ENCODE data around the gene MALRD1. TPM values are rescaled to one million over a fixed set of nuclear protein-coding genes. Genes with fewer than 3 reads are reported as not detected.

MALRD1 gene
- total RNA-seq, 1 experiment from 2014 or later, result 0.50 TPM

GRCh38 chr10:19749185-19749729 lies 700.7 kb downstream of the MALRD1 start:
- POLR2A ChIA-PET, result no interaction called here
- Mint-ChIP-seq H3K4me3 (no peak overlapping the region), H3K27ac (no peak overlapping the region), H3K36me3 (no peaks in the 10 kb centered on the region), H3K4me1 (no peaks in the 10 kb centered on the region), H3K27me3 (ENCODE audit: low read depth) (no peaks in the 10 kb centered on the region), H3K9me3 (peaks cover 6% of the 10 kb centered on the region; the same call in 1 of the 2 replicates)
- ATAC-seq (no peak), DNase-seq (ENCODE audit: low spot score) (no peak)
- CTCF ChIA-PET, result no interaction called here
- TF ChIP-seq NR1H2 (CRISPR knock-in tag; IDR thresholded peaks at IDR 0.05), result no peak
- TF ChIP-seq GTF2I (CRISPR knock-in tag; conservative IDR thresholded peaks at IDR 0.05), result no peak
- no peak for TF ChIP-seq NR3C1 (CRISPR knock-in tag; conservative IDR thresholded peaks at IDR 0.05; ENCODE audit: low read depth)
- TF ChIP-seq FOXP1 (CRISPR knock-in tag; IDR thresholded peaks at IDR 0.05; ENCODE audit: borderline replicate concordance), result no peak
- no peak for TF ChIP-seq ZNF512 (CRISPR knock-in tag; IDR thresholded peaks at IDR 0.05; ENCODE audit: borderline replicate concordance)
- no peak for TF ChIP-seq IRF2 (CRISPR knock-in tag; IDR thresholded peaks at IDR 0.05; ENCODE audit: borderline replicate concordance, low read depth)
- no peak for TF ChIP-seq NR2C2 (CRISPR knock-in tag; IDR thresholded peaks at IDR 0.05)
- TF ChIP-seq ZBTB21 (CRISPR knock-in tag; IDR thresholded peaks at IDR 0.05; ENCODE audit: borderline replicate concordance), result no peak
- TF ChIP-seq NFYB (CRISPR knock-in tag; conservative IDR thresholded peaks at IDR 0.05; ENCODE audit: low read depth), result no peak
- no peak for TF ChIP-seq FOXJ3 (CRISPR knock-in tag; IDR thresholded peaks at IDR 0.05; ENCODE audit: borderline replicate concordance)
- no peak for TF ChIP-seq ZNF121 (CRISPR knock-in tag; IDR thresholded peaks at IDR 0.05)
- TF ChIP-seq ATF1 (CRISPR knock-in tag; IDR thresholded peaks at IDR 0.05), result no peak

GRCh38 chr10:19750972-19751371 lies 702.4 kb downstream of the MALRD1 start:
- CTCF ChIA-PET, result no interaction called here
- H3K4me1 Mint-ChIP-seq, result no peaks in the 10 kb centered on the region
- H3K9me3 Mint-ChIP-seq, result peaks cover 6% of the 10 kb centered on the region; the same call in 1 of the 2 replicates
- H3K27ac Mint-ChIP-seq, result no peak overlapping the region
- ATAC-seq (no peak), DNase-seq (ENCODE audit: low spot score) (no peak)
- no peak for TF ChIP-seq ZBTB21 (CRISPR knock-in tag; IDR thresholded peaks at IDR 0.05; ENCODE audit: borderline replicate concordance)
- no peak for TF ChIP-seq RELA (CRISPR knock-in tag; IDR thresholded peaks at IDR 0.05; ENCODE audit: borderline replicate concordance)
- TF ChIP-seq TCF7 (CRISPR knock-in tag; IDR thresholded peaks at IDR 0.05; ENCODE audit: low read depth), result no peak
- TF ChIP-seq E2F1 (CRISPR knock-in tag; IDR thresholded peaks at IDR 0.05), result no peak
- no peak for TF ChIP-seq TEAD4 (CRISPR knock-in tag; IDR thresholded peaks at IDR 0.05)
- no peak for TF ChIP-seq NR3C1 (CRISPR knock-in tag; conservative IDR thresholded peaks at IDR 0.05; ENCODE audit: low read depth)
- no peak for TF ChIP-seq ETV6 (CRISPR knock-in tag; IDR thresholded peaks at IDR 0.05)
- TF ChIP-seq ATF3 (CRISPR knock-in tag; conservative IDR thresholded peaks at IDR 0.05), result no peak
- TF ChIP-seq MYBL2 (CRISPR knock-in tag; IDR thresholded peaks at IDR 0.05), result no peak
- TF ChIP-seq CBFB (CRISPR knock-in tag; IDR thresholded peaks at IDR 0.05; ENCODE audit: low read depth), result no peak
- H3K4me3 Mint-ChIP-seq, result no peak overlapping the region
- H3K27me3 Mint-ChIP-seq (ENCODE audit: low read depth), result no peaks in the 10 kb centered on the region
- no peaks in the 10 kb centered on the region for H3K36me3 Mint-ChIP-seq
- POLR2A ChIA-PET, result no interaction called here

- no peak overlapping the region for H3K4me3 Mint-ChIP-seq
- TF ChIP-seq NFYB (CRISPR knock-in tag; conservative IDR thresholded peaks at IDR 0.05; ENCODE audit: low read depth), result no peak
- no peak for TF ChIP-seq SOX15 (CRISPR knock-in tag; IDR thresholded peaks at IDR 0.05)
- no peak for TF ChIP-seq E2F5 (CRISPR knock-in tag; IDR thresholded peaks at IDR 0.05)
- TF ChIP-seq FOXK1 (CRISPR knock-in tag; IDR thresholded peaks at IDR 0.05), result no peak
- no peak for TF ChIP-seq ZNF416 (CRISPR knock-in tag; IDR thresholded peaks at IDR 0.05)
- TF ChIP-seq ZNF425 (CRISPR knock-in tag; conservative IDR thresholded peaks at IDR 0.05), result no peak
- ChIA-PET POLR2A (no interaction called here), CTCF (no interaction called here)
- no peaks in the 10 kb centered on the region for H3K36me3 Mint-ChIP-seq
- H3K27ac Mint-ChIP-seq, result no peak overlapping the region
- ATAC-seq (no peak), DNase-seq (ENCODE audit: low spot score) (no peak)
- H3K9me3 Mint-ChIP-seq, result no peaks in the 10 kb centered on the region
- H3K27me3 Mint-ChIP-seq (ENCODE audit: low read depth), result no peaks in the 10 kb centered on the region
- H3K4me1 Mint-ChIP-seq, result no peaks in the 10 kb centered on the region
Observed at GRCh38 chr10:19756919-19757318, 708.3 kb downstream of the MALRD1 start.
